Pancreas (tissue), 10 donors: ENCODE results near the gene CDH13. TPM values are rescaled to one million over a fixed set of nuclear protein-coding genes. Genes with fewer than 3 reads are reported as not detected.

Experiments used
- ATAC-seq, 4 donors: fragments of 200-7000 bp; cut with Tn5 transposase; one replicate each; pipeline versions ENCODE4 v1.8.0 to v1.9.1; 2020; ENCODE audit warnings: mild to moderate bottlenecking in 4 of 4, moderate library complexity in 4 of 4
- DNase-seq, 6 donors: peaks; one replicate each; pipeline ENCODE4 v3.0.0-alpha.2; 2020
- FAIRE-seq: peaks from 2 replicates; lab custom pipeline; 2012; peaks lifted over from hg19 to GRCh38; lab: Jason Lieb, UNC
- H3K27ac ChIP-seq, 4 donors: fragments of 200-600 bp; sonication (generic); 1 replicate in 3 of 4; 2 replicates in 1 of 4; pipeline versions ENCODE4 v1.5.0 to v1.8.0; 2020
- H3K27me3 ChIP-seq, 4 donors: fragments of 200-600 bp; one replicate each; pipeline ENCODE4 v1.8.0; 2021
- H3K36me3 ChIP-seq, 3 donors: fragments of 200-600 bp; sonication (generic) in 1 of 3; one replicate each; pipeline versions ENCODE4 v1.5.0 to v1.8.0; 2020 to 2021
- H3K4me1 ChIP-seq, 3 donors: fragments of 200-600 bp; one replicate each; pipeline ENCODE4 v1.8.0; 2021
- H3K4me3 ChIP-seq, 4 donors: fragments of 200-600 bp; sonication (generic) in 2 of 4; one replicate each; pipeline versions ENCODE4 v1.5.0 to v1.8.0; 2020 to 2021
- H3K9me3 ChIP-seq, 4 donors: fragments of 200-600 bp; one replicate each; pipeline ENCODE4 v1.8.0; 2021
- WGBS, 2 donors: extraction: QIAGEN DNeasy Blood & Tissue Kit; methylation state at CpG; one replicate each; pipeline ENCODE4 v1.1.7; 2013; 5-methylcytosine and 5-hydroxymethylcytosine counted together
- intact Hi-C, 3 donors: fragments of 100-400 bp; cut with DNase I; formaldehyde crosslinking; loops; one replicate each; pipeline versions ENCODE4 v1.11.1 to v1.14.2; 2022
- polyA plus RNA-seq, 2 donors: library from polyadenylated mRNA; stranded (reverse); fragments of 200-250 nt; gene quantifications; one replicate each; pipeline ENCODE4 v1.2.3, GENCODE V29; 2013
- total RNA-seq, 6 donors: library from RNA; stranded (reverse); fragmentation: NEBNext Ultra II Directional in 4 of 6; extraction: Animal tissue kit (Norgen Biotek cat#: 25700) in 4 of 6; gene quantifications; one replicate each; pipeline versions ENCODE4 v1.2.1 to v1.2.4, GENCODE V29; 2021 to 2023
- TF ChIP-seq, protein P1 (sequence below), 4 donors: fragments of 200-600 bp; sonication (generic) in 3 of 4; IDR thresholded peaks; one replicate each; pipeline versions ENCODE4 v1.5.0 to v1.8.0; 2021; ENCODE audit warnings: antibody characterized with exemption in 4 of 4
- donor health status: healthy with polysubstance abuse.
- donor health status: DM: no; HTN: no; CAD: no; lungs with moderate emphysema.
- donor health status: DM: no; HTN: no; CAD: no.
- donor health status: control.
- donor health status: control.
- donor health status: Bipolar disorder and iron deficiency.
- donor health status: DM: yes; HTN: yes; CAD: no.
- donor health status: DM: no; HTN: no; CAD: no.
- donor health status: DM: no; HTN: no; CAD: no.
- donor health status: DM: yes; HTN: yes; CAD: no.

CDH13 gene
- total and polyA plus RNA-seq, 8 donors: 0.12 to 1.0 (median 0.37) TPM

GRCh38 chr16:83817022-83817421, 1190.3 kb downstream of the CDH13 start:
- Histone ChIP-seq H3K9me3 (no peaks in the 10 kb centered on the region), H3K27ac (no peak overlapping the region), H3K36me3 (no peaks in the 10 kb centered on the region), H3K27me3 (no peaks in the 10 kb centered on the region), H3K4me3 (no peak overlapping the region), H3K4me1 (peaks cover 5 to 11% (median 10%) of the 10 kb centered on the region in 3 donors)
- TF ChIP-seq, protein P1, sequence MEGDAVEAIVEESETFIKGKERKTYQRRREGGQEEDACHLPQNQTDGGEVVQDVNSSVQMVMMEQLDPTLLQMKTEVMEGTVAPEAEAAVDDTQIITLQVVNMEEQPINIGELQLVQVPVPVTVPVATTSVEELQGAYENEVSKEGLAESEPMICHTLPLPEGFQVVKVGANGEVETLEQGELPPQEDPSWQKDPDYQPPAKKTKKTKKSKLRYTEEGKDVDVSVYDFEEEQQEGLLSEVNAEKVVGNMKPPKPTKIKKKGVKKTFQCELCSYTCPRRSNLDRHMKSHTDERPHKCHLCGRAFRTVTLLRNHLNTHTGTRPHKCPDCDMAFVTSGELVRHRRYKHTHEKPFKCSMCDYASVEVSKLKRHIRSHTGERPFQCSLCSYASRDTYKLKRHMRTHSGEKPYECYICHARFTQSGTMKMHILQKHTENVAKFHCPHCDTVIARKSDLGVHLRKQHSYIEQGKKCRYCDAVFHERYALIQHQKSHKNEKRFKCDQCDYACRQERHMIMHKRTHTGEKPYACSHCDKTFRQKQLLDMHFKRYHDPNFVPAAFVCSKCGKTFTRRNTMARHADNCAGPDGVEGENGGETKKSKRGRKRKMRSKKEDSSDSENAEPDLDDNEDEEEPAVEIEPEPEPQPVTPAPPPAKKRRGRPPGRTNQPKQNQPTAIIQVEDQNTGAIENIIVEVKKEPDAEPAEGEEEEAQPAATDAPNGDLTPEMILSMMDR (IDR thresholded peaks at IDR 0.05): no peak
- FAIRE-seq (no peak), ATAC-seq (no peak), DNase-seq (no peak)
- intact Hi-C loops: no loop called here
- 89 to 91% methylated on average over 12 of the region's 12 CpGs for WGBS, 2 donors

- intact Hi-C loops: no loop called here
- no peak overlapping the region for H3K27ac ChIP-seq
- WGBS, 2 donors: 80 to 87% methylated on average over 5 of the region's 5 CpGs
- FAIRE-seq: no peak
- no peak for ATAC-seq
- peaks cover 5 to 11% (median 10%) of the 10 kb centered on the region in 3 donors for H3K4me1 ChIP-seq
- H3K9me3 ChIP-seq: no peaks in the 10 kb centered on the region
- no peak for DNase-seq
- no peaks in the 10 kb centered on the region for H3K27me3 ChIP-seq
- no peaks in the 10 kb centered on the region for H3K36me3 ChIP-seq
- TF ChIP-seq, protein P1 (IDR thresholded peaks at IDR 0.05): no peak
- H3K4me3 ChIP-seq: no peak overlapping the region
Observed at GRCh38 chr16:83818276-83818675, 1191.5 kb downstream of the CDH13 start.

DNA sequence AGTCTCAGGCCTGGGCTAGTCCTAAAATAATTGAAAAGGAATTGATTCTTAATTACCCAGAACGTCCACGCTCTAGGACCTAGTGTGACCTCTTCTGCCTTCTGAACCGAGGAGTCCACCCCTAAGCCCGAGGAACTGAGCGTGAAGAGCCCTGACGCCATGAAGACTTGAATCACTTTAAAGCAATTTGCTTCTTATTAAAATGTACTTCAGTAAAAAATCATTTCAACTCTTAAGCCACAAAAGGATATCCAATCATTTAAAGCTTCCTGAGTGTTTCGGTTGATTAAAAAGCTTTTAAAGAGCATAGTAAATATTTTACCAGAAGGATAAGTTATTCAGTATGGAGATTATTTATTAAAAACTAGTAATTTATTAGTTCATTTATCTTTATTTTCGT, 1192.6 kb downstream of the CDH13 start:
- Histone ChIP-seq H3K27me3 (no peaks in the 10 kb centered on the region), H3K27ac (no peak overlapping the region), H3K4me3 (no peak overlapping the region), H3K9me3 (no peaks in the 10 kb centered on the region), H3K4me1 (peaks cover 2 to 5% (median 5%) of the 10 kb centered on the region in 3 donors), H3K36me3 (no peaks in the 10 kb centered on the region)
- intact Hi-C loops: no loop called here
- TF ChIP-seq, protein P1 (IDR thresholded peaks at IDR 0.05): no peak
- ATAC-seq (peak in 1 of 4 donors; percentile 28), DNase-seq (no peak), FAIRE-seq (no peak)
- WGBS, 2 donors: 37 to 52% methylated on average over 8 of the region's 8 CpGs

- Histone ChIP-seq H3K4me3 (no peak overlapping the region), H3K27ac (no peak overlapping the region), H3K36me3 (no peaks in the 10 kb centered on the region), H3K9me3 (no peaks in the 10 kb centered on the region), H3K27me3 (no peaks in the 10 kb centered on the region), H3K4me1 (no peaks in the 10 kb centered on the region)
- WGBS, 2 donors: 26 to 28% methylated on average over 21 of the region's 21 CpGs
- intact Hi-C loops: loop anchor here in 2 of 3 donors (10.0 kb wide), 2 partner anchors 58 to 228 kb away; no protein-coding TSS in a partner anchor
- TF ChIP-seq, protein P1 (IDR thresholded peaks at IDR 0.05): peak; percentile 18 to 95 (median 93)
- ATAC-seq (peak; percentile 96 to 100 (median 98)), FAIRE-seq (peak; percentile 37), DNase-seq (peak; percentile 57 to 95 (median 91))
Observed at GRCh38 chr16:83826146-83826913, 1199.6 kb downstream of the CDH13 start.
